ENCODE measurements around the gene TAOK1. TPM values are rescaled to one million over a fixed set of nuclear protein-coding genes. Genes with fewer than 3 reads are reported as not detected.
A peak's percentile ranks its signal among the peaks of the same experiment; 100 is the strongest.

The TAOK1 gene
- total and polyA plus RNA-seq, 2 of the 13 experiments (the other 11 are each of a cell fraction or from before 2014, with no cell fraction given): 14.1 to 23.0 TPM

GRCh38 chr17:29591737-29592608 is 201.8 kb downstream of the TAOK1 start (continued):
- TF ChIP-seq ISX (CRISPR knock-in tag; conservative IDR thresholded peaks at IDR 0.05) (no peak), ZNF564 (CRISPR knock-in tag; IDR thresholded peaks at IDR 0.05) (no peak), NR2F6 (IDR thresholded peaks at IDR 0.05) (peak; percentile 2; the same call in 1 of the 2 replicates), NR2F6 (CRISPR knock-in tag; IDR thresholded peaks at IDR 0.05) (0 out of 2 replicates have a peak, but pooled peaks have one; percentile 7), ZNF253 (CRISPR knock-in tag; IDR thresholded peaks at IDR 0.05; ENCODE audit: borderline replicate concordance) (no peak), MLX (CRISPR knock-in tag; IDR thresholded peaks at IDR 0.05) (no peak), NONO (IDR thresholded peaks at IDR 0.05) (no peak), NONO (CRISPR knock-in tag; conservative IDR thresholded peaks at IDR 0.05) (no peak), NFYC (CRISPR knock-in tag; IDR thresholded peaks at IDR 0.05) (no peak), CBX5 (CRISPR knock-in tag; IDR thresholded peaks at IDR 0.05; ENCODE audit: borderline replicate concordance) (peak; percentile 78; the same call in 1 of the 2 replicates), ZNF501 (CRISPR knock-in tag; IDR thresholded peaks at IDR 0.05) (peak; percentile 94), ZFYVE20 (CRISPR knock-in tag; IDR thresholded peaks at IDR 0.05; ENCODE audit: borderline replicate concordance, low read depth) (no peak), NR2C2 (CRISPR knock-in tag; IDR thresholded peaks at IDR 0.05; ENCODE audit: borderline replicate concordance) (peak; percentile 13; the same call in 1 of the 2 replicates), ZBTB7A (CRISPR knock-in tag; IDR thresholded peaks at IDR 0.05) (peak; percentile 77; the same call in 1 of the 2 replicates), HDAC2 (CRISPR knock-in tag; IDR thresholded peaks at IDR 0.05) (peak; percentile 68; the same call in 1 of the 2 replicates), ZNF709 (CRISPR knock-in tag; IDR thresholded peaks at IDR 0.05) (0 out of 2 replicates have a peak, but pooled peaks have one; percentile 32), ATF2 (CRISPR knock-in tag; IDR thresholded peaks at IDR 0.05) (no peak), RFX1 (IDR thresholded peaks at IDR 0.05) (no peak), ZNF124 (CRISPR knock-in tag; IDR thresholded peaks at IDR 0.05) (no peak), PITX1 (CRISPR knock-in tag; IDR thresholded peaks at IDR 0.05) (no peak; the same call in 1 of the 2 replicates), MAFK (conservative IDR thresholded peaks at IDR 0.05 in 1 of 2, IDR thresholded peaks at IDR 0.05 in 1 of 2; ENCODE audit: low read length in 2 of 2) (no peak), ZNF652 (CRISPR knock-in tag; IDR thresholded peaks at IDR 0.05; ENCODE audit: borderline replicate concordance, low read depth) (no peak), SIX1 (CRISPR knock-in tag; IDR thresholded peaks at IDR 0.05; ENCODE audit: borderline replicate concordance) (no peak), FOXA3 (CRISPR knock-in tag; IDR thresholded peaks at IDR 0.05) (0 out of 2 replicates have a peak, but pooled peaks have one; percentile 31), HNRNPL (IDR thresholded peaks at IDR 0.05; ENCODE audit: low read depth, low read length) (peak; percentile 32; the same call in 1 of the 2 replicates), ZNF749 (CRISPR knock-in tag; IDR thresholded peaks at IDR 0.05; ENCODE audit: borderline replicate concordance) (no peak)
- TF ChIP-seq, protein P1, sequence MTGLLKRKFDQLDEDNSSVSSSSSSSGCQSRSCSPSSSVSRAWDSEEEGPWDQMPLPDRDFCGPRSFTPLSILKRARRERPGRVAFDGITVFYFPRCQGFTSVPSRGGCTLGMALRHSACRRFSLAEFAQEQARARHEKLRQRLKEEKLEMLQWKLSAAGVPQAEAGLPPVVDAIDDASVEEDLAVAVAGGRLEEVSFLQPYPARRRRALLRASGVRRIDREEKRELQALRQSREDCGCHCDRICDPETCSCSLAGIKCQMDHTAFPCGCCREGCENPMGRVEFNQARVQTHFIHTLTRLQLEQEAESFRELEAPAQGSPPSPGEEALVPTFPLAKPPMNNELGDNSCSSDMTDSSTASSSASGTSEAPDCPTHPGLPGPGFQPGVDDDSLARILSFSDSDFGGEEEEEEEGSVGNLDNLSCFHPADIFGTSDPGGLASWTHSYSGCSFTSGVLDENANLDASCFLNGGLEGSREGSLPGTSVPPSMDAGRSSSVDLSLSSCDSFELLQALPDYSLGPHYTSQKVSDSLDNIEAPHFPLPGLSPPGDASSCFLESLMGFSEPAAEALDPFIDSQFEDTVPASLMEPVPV (CRISPR knock-in tag; IDR thresholded peaks at IDR 0.05): no peak
- TF ChIP-seq, protein P2, sequence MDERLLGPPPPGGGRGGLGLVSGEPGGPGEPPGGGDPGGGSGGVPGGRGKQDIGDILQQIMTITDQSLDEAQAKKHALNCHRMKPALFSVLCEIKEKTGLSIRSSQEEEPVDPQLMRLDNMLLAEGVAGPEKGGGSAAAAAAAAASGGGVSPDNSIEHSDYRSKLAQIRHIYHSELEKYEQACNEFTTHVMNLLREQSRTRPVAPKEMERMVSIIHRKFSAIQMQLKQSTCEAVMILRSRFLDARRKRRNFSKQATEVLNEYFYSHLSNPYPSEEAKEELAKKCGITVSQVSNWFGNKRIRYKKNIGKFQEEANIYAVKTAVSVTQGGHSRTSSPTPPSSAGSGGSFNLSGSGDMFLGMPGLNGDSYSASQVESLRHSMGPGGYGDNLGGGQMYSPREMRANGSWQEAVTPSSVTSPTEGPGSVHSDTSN (CRISPR knock-in tag; IDR thresholded peaks at IDR 0.05): no peak

All from HepG2 (cell line).